NCI-H128 (cell line): ENCODE measurements around the gene ZBTB43.

Experiments
- DNase-seq: peaks from one replicate; lab custom pipeline; 2025; ENCODE audit not compliant: unreplicated experiment; lab: John Stamatoyannopoulos, UW

Gene ZBTB43

GRCh38 chr9:126885131-126885641 lies 80.3 kb downstream of the ZBTB43 start:
- no peak for DNase-seq

GRCh38 chr9:126886034-126886822 lies 81.4 kb downstream of the ZBTB43 start:
- DNase-seq: no peak

- DNase-seq: no peak
Observed at GRCh38 chr9:126886897-126887296, 82.1 kb downstream of the ZBTB43 start.
